ENCODE results near the gene SYT1. TPM values are rescaled to one million over a fixed set of nuclear protein-coding genes. Genes with fewer than 3 reads are reported as not detected.

The SYT1 gene
- total RNA-seq, 2 donors from 2014 or later, result 6.1 to 11.5 TPM

DNA sequence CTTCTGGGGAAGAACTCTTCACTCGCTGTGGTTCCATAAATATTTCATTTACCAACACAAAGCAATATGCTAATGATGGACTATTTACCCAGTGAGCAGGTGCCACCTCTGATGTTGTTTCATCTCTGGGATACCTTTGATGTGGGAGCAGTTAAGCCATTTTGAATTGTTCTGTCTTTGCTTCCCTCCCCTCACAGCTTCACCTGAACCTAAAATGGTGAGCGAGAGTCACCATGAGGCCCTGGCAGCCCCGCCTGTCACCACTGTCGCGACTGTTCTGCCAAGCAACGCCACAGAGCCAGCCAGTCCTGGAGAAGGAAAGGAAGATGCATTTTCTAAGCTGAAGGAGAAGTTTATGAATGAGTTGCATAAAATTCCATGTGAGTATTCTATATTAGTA lies 352.7 kb downstream of the SYT1 start:
- intact Hi-C loops (cut with DNase I), result no loop called here
- no peak for DNase-seq (ENCODE audit: low spot score)
- 63% methylated on average over 6 of the region's 6 CpGs for WGBS

GRCh38 chr12:79223210-79223609 lies 358.6 kb downstream of the SYT1 start:
- Histone ChIP-seq H3K9me3 (no peaks in the 10 kb centered on the region), H3K36me3 (no peaks in the 10 kb centered on the region), H3K27ac (no peak overlapping the region), H3K27me3 (replicated peaks; ENCODE audit: insufficient read depth) (no peaks in the 10 kb centered on the region), H3K4me1 (replicated peaks) (no peaks in the 10 kb centered on the region), H3K4me3 (no peak overlapping the region)
- TF ChIP-seq POLR2AphosphoS5 (IDR thresholded peaks at IDR 0.05) (no peak), POLR2A (IDR thresholded peaks at IDR 0.05) (no peak)
- TF ChIP-seq, protein P1, sequence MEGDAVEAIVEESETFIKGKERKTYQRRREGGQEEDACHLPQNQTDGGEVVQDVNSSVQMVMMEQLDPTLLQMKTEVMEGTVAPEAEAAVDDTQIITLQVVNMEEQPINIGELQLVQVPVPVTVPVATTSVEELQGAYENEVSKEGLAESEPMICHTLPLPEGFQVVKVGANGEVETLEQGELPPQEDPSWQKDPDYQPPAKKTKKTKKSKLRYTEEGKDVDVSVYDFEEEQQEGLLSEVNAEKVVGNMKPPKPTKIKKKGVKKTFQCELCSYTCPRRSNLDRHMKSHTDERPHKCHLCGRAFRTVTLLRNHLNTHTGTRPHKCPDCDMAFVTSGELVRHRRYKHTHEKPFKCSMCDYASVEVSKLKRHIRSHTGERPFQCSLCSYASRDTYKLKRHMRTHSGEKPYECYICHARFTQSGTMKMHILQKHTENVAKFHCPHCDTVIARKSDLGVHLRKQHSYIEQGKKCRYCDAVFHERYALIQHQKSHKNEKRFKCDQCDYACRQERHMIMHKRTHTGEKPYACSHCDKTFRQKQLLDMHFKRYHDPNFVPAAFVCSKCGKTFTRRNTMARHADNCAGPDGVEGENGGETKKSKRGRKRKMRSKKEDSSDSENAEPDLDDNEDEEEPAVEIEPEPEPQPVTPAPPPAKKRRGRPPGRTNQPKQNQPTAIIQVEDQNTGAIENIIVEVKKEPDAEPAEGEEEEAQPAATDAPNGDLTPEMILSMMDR (IDR thresholded peaks at IDR 0.05), result no peak
- WGBS, result 93% methylated on average over 1 of the region's 1 CpG
- DNase-seq (ENCODE audit: low spot score), result no peak
- intact Hi-C loops (cut with DNase I), result no loop called here

More for the DNA sequence above, 352.7 kb downstream of the SYT1 start:
- no peak overlapping the region for H3K4me3 ChIP-seq
- no peaks in the 10 kb centered on the region for H3K36me3 ChIP-seq
- H3K27ac ChIP-seq, result no peak overlapping the region
- TF ChIP-seq POLR2AphosphoS5 (IDR thresholded peaks at IDR 0.05), result no peak
- no peaks in the 10 kb centered on the region for H3K4me1 ChIP-seq (replicated peaks)
- no peaks in the 10 kb centered on the region for H3K9me3 ChIP-seq
- no peaks in the 10 kb centered on the region for H3K27me3 ChIP-seq (replicated peaks; ENCODE audit: insufficient read depth)

DNA sequence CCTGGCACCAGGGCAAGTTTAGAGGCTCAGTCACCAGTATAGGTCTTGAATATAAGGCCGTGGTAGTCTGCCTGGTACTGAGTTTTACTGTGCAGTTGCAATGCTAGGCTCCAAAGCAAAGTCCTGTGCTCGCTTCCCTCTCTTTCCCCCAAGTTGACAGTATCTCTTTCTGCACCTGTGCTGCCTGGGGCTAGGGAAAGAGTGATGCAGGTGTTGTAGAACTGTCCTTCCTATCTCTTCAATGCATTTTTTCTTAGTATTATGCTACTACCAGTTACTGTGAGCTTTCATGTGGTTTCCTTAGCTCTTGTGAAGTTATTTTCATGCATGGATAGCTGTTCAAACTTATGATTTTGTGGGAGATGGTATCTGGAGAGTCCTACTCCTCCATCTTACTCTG lies 359.2 kb downstream of the SYT1 start:
- WGBS, result 84% methylated on average over 2 of the region's 2 CpGs
- intact Hi-C loops (cut with DNase I), result no loop called here
- DNase-seq (ENCODE audit: low spot score), result no peak

GRCh38 chr12:79227091-79227490 lies 362.5 kb downstream of the SYT1 start:
- intact Hi-C loops (cut with DNase I), result no loop called here
- DNase-seq (ENCODE audit: low spot score), result no peak
- no peaks in the 10 kb centered on the region for H3K36me3 ChIP-seq
- no peaks in the 10 kb centered on the region for H3K9me3 ChIP-seq
- H3K27me3 ChIP-seq (replicated peaks; ENCODE audit: insufficient read depth), result no peaks in the 10 kb centered on the region
- H3K4me3 ChIP-seq, result no peak overlapping the region
- 90% methylated on average over 1 of the region's 1 CpG for WGBS
- no peak overlapping the region for H3K27ac ChIP-seq
- TF ChIP-seq POLR2AphosphoS5 (IDR thresholded peaks at IDR 0.05) (no peak), POLR2A (IDR thresholded peaks at IDR 0.05) (no peak)
- TF ChIP-seq, protein P1 (IDR thresholded peaks at IDR 0.05), result no peak
- no peaks in the 10 kb centered on the region for H3K4me1 ChIP-seq (replicated peaks)

More for the DNA sequence above, 359.2 kb downstream of the SYT1 start:
- H3K9me3 ChIP-seq, result no peaks in the 10 kb centered on the region
- no peaks in the 10 kb centered on the region for H3K4me1 ChIP-seq (replicated peaks)
- H3K27ac ChIP-seq, result no peak overlapping the region
- no peak overlapping the region for H3K4me3 ChIP-seq
- no peaks in the 10 kb centered on the region for H3K27me3 ChIP-seq (replicated peaks; ENCODE audit: insufficient read depth)
- no peak for TF ChIP-seq POLR2A (IDR thresholded peaks at IDR 0.05)
- TF ChIP-seq, protein P1 (IDR thresholded peaks at IDR 0.05), result no peak
- TF ChIP-seq POLR2AphosphoS5 (IDR thresholded peaks at IDR 0.05), result no peak
- H3K36me3 ChIP-seq, result no peaks in the 10 kb centered on the region

DNA sequence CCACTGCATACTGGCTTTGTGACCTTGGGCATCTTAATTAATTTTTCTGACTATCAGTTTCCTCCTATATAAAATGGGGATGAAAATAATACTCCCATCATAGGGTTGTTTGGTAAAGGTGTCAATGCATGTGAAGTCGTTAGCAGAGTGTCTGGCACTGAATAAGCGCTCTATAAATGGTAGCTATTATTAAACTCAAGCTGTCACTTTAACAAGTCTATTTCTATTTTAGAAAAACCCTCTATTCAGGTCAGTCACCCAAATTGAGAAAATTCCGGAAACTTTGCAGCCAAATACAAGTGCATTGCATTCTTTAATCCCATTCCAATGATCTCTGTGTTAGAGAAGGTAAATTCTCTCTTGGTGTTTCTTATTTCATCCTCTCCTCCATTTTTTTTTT lies 363.1 kb downstream of the SYT1 start:
- WGBS, result 94% methylated on average over 3 of the region's 3 CpGs
- no peaks in the 10 kb centered on the region for H3K9me3 ChIP-seq
- H3K27ac ChIP-seq, result no peak overlapping the region
- H3K4me1 ChIP-seq (replicated peaks), result no peaks in the 10 kb centered on the region
- no peak overlapping the region for H3K4me3 ChIP-seq
- no peaks in the 10 kb centered on the region for H3K27me3 ChIP-seq (replicated peaks; ENCODE audit: insufficient read depth)
- H3K36me3 ChIP-seq, result no peaks in the 10 kb centered on the region
- intact Hi-C loops (cut with DNase I), result no loop called here
- TF ChIP-seq POLR2A (IDR thresholded peaks at IDR 0.05) (no peak), POLR2AphosphoS5 (IDR thresholded peaks at IDR 0.05) (no peak)
- TF ChIP-seq, protein P1 (IDR thresholded peaks at IDR 0.05), result no peak
- DNase-seq (ENCODE audit: low spot score), result no peak

Data from prostate gland (tissue), 2 donors.